DMS153 (cell line): ENCODE results near the gene NCAM2.

ENCODE experiments used
- DNase-seq: peaks from one replicate; lab custom pipeline; 2025; lab: John Stamatoyannopoulos, UW

NCAM2 gene

DNA sequence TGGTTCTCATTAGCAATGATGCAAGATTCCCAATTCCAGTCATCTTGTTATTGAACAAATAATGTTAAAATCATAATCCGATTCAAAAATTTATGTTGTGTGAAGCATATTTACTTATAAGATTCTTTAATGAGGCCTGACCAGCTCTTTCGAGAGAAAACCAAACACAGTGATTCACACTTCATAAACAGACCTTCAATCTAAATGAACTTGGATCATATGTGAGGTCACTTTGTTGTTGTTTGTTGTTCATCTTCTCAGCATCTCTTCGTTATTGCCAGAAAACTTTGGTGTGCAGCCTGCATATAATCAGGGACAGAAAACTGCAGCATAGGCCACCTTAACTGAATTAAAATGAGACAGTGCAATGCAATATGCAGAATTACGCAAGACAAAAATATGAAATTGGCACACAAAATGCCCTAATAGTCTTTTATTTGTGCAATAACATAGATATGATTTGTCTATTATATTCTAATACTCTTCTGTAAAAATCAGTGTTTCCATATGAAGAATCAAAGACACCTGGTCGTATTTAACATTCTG lies 30.1 kb downstream of the NCAM2 start:
- DNase-seq: no peak

- no peak for DNase-seq
These were observed 31.0 kb downstream of the NCAM2 start for GRCh38 chr21:21029164-21029563.

- DNase-seq: no peak
These were observed 32.1 kb downstream of the NCAM2 start for GRCh38 chr21:21030311-21030710.

GRCh38 chr21:21034036-21034435 lies 35.8 kb downstream of the NCAM2 start:
- DNase-seq: no peak

GRCh38 chr21:21039624-21040170 lies 41.5 kb downstream of the NCAM2 start:
- no peak for DNase-seq

DNA sequence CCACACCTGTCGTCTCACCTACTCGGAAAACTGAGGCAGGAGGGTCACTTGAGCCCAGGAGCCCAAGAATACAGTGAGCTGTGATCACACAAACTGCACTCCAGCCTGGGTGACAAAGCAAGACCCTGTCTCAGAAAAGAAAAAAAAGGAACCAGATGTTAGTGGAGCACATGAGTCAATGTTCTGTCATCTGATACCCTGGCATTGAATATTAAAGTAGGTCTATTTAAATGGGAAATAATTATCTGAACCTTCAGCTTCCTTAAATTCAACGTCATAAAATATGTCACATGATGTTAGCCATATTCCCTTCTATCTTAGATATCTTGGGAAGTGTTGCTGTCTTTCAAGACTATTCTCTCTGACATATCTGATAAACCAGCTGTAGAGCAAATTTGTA lies 47.3 kb downstream of the NCAM2 start:
- DNase-seq: no peak

- DNase-seq: no peak
These were observed 47.9 kb downstream of the NCAM2 start for GRCh38 chr21:21046063-21046462.

DNA sequence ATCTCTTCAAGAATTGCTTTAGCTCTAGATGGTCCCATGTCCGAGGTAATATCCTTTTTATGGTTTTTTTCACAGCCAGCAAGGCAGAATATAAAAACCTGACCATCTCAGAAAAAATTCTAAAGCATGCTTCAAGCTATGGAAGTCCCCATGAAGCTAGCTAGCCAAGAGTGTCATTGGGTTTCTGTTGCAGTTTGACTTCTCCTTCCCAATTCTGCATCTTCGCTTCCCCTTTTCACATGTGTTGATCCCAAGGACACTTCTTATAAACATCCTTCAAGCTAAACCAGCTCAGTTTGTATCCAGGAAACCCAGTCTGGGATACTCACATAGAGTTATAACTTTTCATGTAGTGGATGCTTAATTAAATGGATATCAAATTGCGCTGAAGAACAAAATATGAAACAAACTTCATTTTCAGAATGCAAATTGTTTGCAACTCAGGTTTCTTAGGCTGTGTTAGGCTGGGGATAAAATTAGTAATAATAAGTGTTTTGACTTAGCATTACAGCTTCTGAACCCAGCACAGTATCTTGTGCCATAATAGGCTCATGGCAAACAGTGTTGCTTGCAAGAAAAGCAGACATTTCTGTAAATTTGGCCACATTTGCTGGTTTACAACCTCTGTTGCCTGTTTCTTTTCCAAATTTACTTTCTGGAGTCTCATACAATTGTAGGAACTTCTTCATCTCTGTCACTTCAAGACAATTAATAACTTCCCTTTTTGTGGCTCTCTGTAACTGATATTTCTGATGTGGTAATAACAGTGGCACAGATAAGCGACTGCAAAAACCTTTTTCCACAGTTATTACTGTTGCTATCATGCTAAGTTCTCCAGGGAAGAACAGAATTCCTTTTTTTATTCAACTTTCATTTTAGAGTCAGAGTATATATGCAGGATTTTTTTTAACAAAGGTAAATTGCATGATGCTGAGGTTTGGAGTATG lies 53.2 kb downstream of the NCAM2 start:
- DNase-seq: no peak

DNA sequence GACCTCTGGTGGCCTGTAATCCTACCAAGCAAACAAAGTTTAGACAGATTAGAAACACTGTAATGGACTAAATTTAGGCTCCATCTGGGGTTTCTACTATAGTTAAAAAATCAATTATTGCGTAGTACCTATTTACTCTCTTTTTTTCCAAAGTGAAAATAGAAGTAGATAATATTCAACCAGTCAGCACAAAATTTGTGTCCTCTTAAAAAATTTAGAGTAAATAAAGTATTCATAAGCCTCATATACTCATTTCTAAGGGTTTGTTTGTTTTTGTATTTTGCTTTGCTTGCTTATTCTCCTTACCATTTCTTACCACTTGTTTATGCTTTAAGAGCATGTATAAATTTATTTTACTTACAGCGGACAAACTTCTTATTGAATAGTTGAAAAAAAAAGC lies 54.5 kb downstream of the NCAM2 start:
- DNase-seq: no peak

GRCh38 chr21:21057349-21058062 lies 59.3 kb downstream of the NCAM2 start:
- no peak for DNase-seq

GRCh38 chr21:21063828-21064227 lies 65.6 kb downstream of the NCAM2 start:
- no peak for DNase-seq

DNA sequence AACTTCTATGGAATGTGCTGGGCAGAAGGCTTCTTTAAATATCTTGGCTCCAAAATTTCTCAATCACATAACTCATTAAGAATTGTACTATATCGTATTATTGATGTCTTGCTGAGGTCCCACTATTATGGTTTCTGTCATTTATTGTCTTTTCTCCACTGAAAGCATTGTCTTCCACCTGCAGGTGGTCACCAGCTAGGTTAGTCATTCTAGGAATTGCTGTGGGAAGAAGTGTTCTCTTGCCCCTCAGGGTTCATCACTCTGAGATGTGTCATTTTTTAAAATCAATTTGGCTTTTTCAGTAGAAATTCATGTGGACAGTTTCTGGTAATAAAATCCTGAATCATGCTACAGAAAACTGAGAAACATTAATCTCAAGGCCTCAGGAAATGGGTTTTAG lies 66.1 kb downstream of the NCAM2 start:
- DNase-seq: no peak

DNA sequence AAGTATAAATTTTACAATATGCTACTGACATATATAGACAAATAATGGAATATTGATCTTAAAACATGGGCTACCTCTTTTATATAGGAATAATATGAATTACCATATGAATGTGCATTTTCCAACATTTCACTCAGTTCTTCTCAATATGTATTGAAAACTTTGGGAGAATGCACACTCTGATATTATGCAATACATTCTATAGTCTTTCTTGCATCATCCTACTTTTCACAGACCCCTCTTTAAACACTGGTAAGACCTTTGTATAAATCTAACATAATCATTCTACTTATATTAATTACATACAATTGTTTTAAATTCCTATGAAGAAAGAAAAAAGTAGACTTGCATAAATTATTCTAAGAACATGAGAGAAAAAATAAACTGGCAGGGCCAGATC lies 69.2 kb downstream of the NCAM2 start:
- no peak for DNase-seq

- DNase-seq: no peak
These were observed 76.1 kb downstream of the NCAM2 start for GRCh38 chr21:21074305-21074704.

DNA sequence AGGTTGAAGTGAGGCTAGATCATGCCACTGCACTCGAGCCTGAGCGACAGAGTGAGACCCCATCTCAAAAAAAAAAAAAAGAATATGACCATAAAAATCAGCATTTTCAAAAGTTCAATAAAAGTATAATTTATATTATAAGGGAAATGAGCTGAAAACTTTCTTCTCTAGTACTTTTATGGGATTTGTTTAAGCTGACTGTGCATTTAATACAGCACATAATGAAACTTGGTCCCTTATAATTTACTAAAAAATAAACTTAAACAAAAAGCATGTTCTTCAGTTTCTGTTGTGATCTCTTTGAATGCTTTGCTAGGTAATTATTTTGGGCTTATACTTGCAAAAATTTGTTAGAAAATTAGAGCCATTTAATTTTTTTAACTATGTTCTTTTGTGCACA lies 77.8 kb downstream of the NCAM2 start:
- DNase-seq: no peak

- no peak for DNase-seq
These were observed 78.3 kb downstream of the NCAM2 start for GRCh38 chr21:21076491-21076890.

GRCh38 chr21:21079646-21080045 lies 81.4 kb downstream of the NCAM2 start:
- no peak for DNase-seq

DNA sequence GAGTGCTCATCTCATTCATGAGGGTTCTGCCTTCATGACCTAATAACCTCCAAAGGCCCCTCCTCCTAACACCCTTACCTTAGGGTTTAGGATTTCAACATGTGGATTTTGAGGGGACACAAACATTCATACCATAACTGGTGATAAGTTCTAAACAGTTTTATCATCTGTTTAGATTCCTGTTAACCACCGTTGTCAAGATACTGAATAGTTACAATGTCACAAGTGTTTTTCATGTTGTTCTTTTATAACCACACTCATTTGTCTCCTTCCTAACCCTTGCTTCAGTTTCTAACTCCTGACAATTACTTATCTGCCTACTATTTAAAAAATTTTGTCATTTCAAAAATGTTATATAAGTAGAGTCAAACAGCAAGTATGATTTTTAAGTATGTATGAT lies 86.0 kb downstream of the NCAM2 start:
- DNase-seq: no peak

DNA sequence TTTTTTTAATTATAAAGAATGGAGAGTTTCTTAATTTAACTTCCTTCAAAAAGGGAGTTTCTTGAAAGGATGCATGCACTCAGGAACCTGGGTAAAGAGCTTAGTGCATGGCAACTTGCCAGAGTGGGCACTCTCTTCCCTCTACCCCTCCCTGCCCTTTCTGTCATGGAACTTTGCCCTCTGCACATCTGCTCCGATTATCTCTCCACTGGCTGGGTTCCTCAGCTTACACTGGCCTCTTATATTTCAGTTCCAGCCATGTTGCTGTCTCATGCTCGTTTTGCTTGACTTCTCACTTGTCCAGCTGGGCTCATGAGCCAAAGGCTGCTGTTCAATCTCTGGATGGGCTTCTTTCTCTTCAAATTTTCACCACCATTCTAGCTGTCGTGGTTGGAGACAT lies 87.0 kb downstream of the NCAM2 start:
- DNase-seq: no peak

GRCh38 chr21:21096956-21097355 lies 98.7 kb downstream of the NCAM2 start:
- peak; percentile 29 for DNase-seq

DNA sequence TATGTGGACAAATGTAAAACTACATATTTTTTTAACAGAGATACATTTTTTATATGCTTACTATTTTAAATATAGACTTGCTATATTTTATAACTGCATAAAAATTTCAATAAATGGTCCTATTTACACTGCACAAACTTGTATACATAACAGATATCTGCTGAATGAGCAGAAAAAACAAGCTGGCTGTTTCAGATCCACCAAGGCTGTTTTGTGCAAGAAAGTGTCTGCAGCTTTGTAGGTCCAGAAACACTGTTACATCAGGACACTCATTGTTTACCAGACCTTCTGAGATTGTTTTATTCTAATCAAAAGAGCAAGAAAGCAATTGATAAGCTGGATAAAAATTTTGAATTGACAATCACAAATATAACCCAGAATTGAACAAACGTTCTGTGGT lies 99.3 kb downstream of the NCAM2 start:
- DNase-seq: no peak

DNA sequence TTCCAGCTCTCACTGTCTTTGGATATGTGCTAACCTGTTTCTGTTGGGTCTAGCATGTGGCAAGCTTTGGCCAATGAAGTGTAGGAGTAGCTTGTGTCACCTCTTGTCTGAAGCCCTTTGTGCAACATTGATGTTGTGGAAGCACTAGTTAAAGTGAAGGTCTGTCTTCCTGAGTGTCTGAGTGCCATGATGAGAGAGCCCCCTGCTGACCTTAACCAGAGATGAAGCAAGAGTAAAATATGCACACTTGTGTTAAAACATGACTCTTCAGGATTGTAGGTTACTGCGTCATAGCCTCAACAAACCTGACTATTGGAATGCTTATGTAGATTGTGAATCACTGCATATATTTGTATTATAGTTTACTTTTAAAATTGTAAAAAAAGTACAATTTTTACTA lies 103.7 kb downstream of the NCAM2 start:
- DNase-seq: peak; percentile 8

DNA sequence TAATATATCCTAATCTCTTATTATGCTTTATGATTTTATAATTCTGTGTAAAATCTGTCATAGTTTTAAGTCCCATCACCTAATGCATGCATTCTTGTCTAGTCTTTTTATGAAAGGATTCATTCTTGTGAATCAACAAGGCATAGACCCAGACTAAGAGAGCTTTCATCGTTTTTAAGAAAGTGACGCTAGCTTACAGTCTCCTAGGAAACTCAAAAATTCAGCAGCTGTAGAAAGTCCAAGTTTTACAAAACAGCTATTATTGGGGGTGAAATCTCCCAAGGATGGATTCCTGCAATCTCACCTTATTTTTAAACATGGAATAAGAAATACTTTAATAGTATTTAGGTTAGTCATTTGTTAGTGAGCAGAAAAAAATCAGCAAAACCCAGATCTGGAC lies 104.7 kb downstream of the NCAM2 start:
- no peak for DNase-seq
